HL-60 (cell line): ENCODE data around the gene GNPTAB.
"Not testable (repeated sequence)": the region's sequence is repeated elsewhere in the genome, so short reads cannot be mapped to it uniquely, and the experiment has no call there.

Source experiments
- DNase-seq, 2 experiments: peaks; one replicate each; pipeline ENCODE4 v3.0.0-alpha.2; 2010 to 2020; ENCODE audit warnings: low read depth in 1 of 2, low spot score in 1 of 2
- H3K27ac ChIP-seq: fragments of 250-450 bp; sonication (Bioruptor Pico); replicated peaks from 2 replicates; pipeline ENCODE4 v1.5.1; 2020; ENCODE audit warnings: mild to moderate bottlenecking, moderate library complexity
- H3K27me3 ChIP-seq: fragments of 250-450 bp; sonication (Bioruptor Pico); 2 replicates; pipeline ENCODE4 v1.5.1; 2021; ENCODE audit warnings: mild to moderate bottlenecking, moderate library complexity; ENCODE audit not compliant: insufficient read depth, poor library complexity, severe bottlenecking
- H3K4me3 ChIP-seq: replicated peaks from 2 replicates; pipeline ENCODE4 v1.5.1; 2011; ENCODE audit warnings: mild to moderate bottlenecking, control low read depth, low read length; ENCODE audit not compliant: insufficient read depth
- CTCF ChIP-seq: IDR thresholded peaks from one replicate; pipeline ENCODE4 v1.5.1; 2011; ENCODE audit warnings: low read length, control low read depth, inconsistent platforms; ENCODE audit not compliant: insufficient read depth
- GABPA ChIP-seq: IDR thresholded peaks from 2 replicates; pipeline ENCODE4 v1.6.1; 2012; ENCODE audit warnings: low read depth
- POLR2AphosphoS5 ChIP-seq: IDR thresholded peaks from 2 replicates; pipeline ENCODE4 v1.6.1; 2012; ENCODE audit warnings: low read depth
- REST ChIP-seq: IDR thresholded peaks from 2 replicates; pipeline ENCODE4 v1.6.1; 2012; ENCODE audit warnings: low read depth; ENCODE audit not compliant: insufficient replicate concordance
- SPI1 ChIP-seq: IDR thresholded peaks from 2 replicates; pipeline ENCODE4 v1.6.1; 2012; ENCODE audit warnings: low read depth, mild to moderate bottlenecking, borderline replicate concordance

Gene GNPTAB

GRCh38 chr12:101823891-101824290, 6.9 kb downstream of the GNPTAB start:
- Histone ChIP-seq H3K27ac (no peak overlapping the region), H3K4me3 (no peak overlapping the region), H3K27me3 (no peaks in the 10 kb centered on the region)
- peak; percentile 28 to 67 for DNase-seq
- no peak for TF ChIP-seq SPI1
- TF ChIP-seq REST = no peak
- no peak for TF ChIP-seq POLR2AphosphoS5
- TF ChIP-seq GABPA = no peak
- TF ChIP-seq CTCF = no peak

GRCh38 chr12:101823039-101823438, 7.7 kb downstream of the GNPTAB start:
- no peak for DNase-seq
- no peak for TF ChIP-seq GABPA
- H3K27ac ChIP-seq = no peak overlapping the region
- H3K27me3 ChIP-seq = no peaks in the 10 kb centered on the region
- no peak overlapping the region for H3K4me3 ChIP-seq

- Histone ChIP-seq H3K27me3 (no peaks in the 10 kb centered on the region), H3K27ac (no peak overlapping the region), H3K4me3 (no peak overlapping the region)
- no peak for TF ChIP-seq POLR2AphosphoS5
- TF ChIP-seq GABPA = no peak
- no peak for TF ChIP-seq CTCF
- no peak for TF ChIP-seq REST
- no peak for TF ChIP-seq SPI1
- DNase-seq = no peak
Observed at GRCh38 chr12:101819467-101819866, 11.3 kb downstream of the GNPTAB start.

- H3K27ac ChIP-seq, DNase-seq, H3K27me3 ChIP-seq, H3K4me3 ChIP-seq: not testable (repeated sequence)
Observed at GRCh38 chr12:101818689-101819088, 12.1 kb downstream of the GNPTAB start.

GRCh38 chr12:101813117-101813516, 17.6 kb downstream of the GNPTAB start:
- no peak for TF ChIP-seq CTCF
- no peak for DNase-seq
- H3K4me3 ChIP-seq = no peak overlapping the region
- no peaks in the 10 kb centered on the region for H3K27me3 ChIP-seq
- H3K27ac ChIP-seq = no peak overlapping the region

- H3K4me3 ChIP-seq, DNase-seq, H3K27me3 ChIP-seq, H3K27ac ChIP-seq: not testable (repeated sequence)
Observed at GRCh38 chr12:101812716-101813115, 18.0 kb downstream of the GNPTAB start.

- H3K4me3 ChIP-seq, H3K27me3 ChIP-seq, DNase-seq, H3K27ac ChIP-seq: not testable (repeated sequence)
Observed at GRCh38 chr12:101811342-101811741, 19.4 kb downstream of the GNPTAB start.
